Endodermal cell (in vitro differentiated cells): ENCODE results near the gene CDS2. TPM values are rescaled to one million over a fixed set of nuclear protein-coding genes. Genes with fewer than 3 reads are reported as not detected.

Experiments
- DNase-seq: peaks from one replicate; pipeline ENCODE4 v3.0.0-alpha.2; 2017
- H3K27ac ChIP-seq: 2 replicates; pipeline ENCODE4 v1.5.1; 2013; ENCODE audit warnings: mild to moderate bottlenecking, low read depth, low read length, moderate library complexity
- H3K27me3 ChIP-seq: 2 replicates; pipeline ENCODE4 v1.6.1; 2013; ENCODE audit warnings: mild to moderate bottlenecking, low read length, moderate library complexity; ENCODE audit not compliant: insufficient read depth, control insufficient read depth, poor library complexity, severe bottlenecking
- H3K36me3 ChIP-seq: 2 replicates; pipeline ENCODE4 v1.7.0; 2013; ENCODE audit warnings: mild to moderate bottlenecking, low read length, moderate library complexity; ENCODE audit not compliant: control insufficient read depth, insufficient read depth
- H3K4me1 ChIP-seq: one replicate; pipeline ENCODE4 v1.7.0; 2013; ENCODE audit warnings: low read length; ENCODE audit not compliant: control insufficient read depth, insufficient read depth
- H3K4me3 ChIP-seq: 2 replicates; pipeline ENCODE4 v1.5.1; 2013; ENCODE audit warnings: mild to moderate bottlenecking, low read length, moderate library complexity
- H3K9ac ChIP-seq: 2 replicates; pipeline ENCODE4 v1.6.1; 2013; ENCODE audit warnings: mild to moderate bottlenecking, low read length, moderate library complexity; ENCODE audit not compliant: poor library complexity, severe bottlenecking; ENCODE audit errors: extremely low read depth
- H3K9me3 ChIP-seq: 2 replicates; pipeline ENCODE4 v1.6.1; 2013; ENCODE audit warnings: mild to moderate bottlenecking, low read length, moderate library complexity; ENCODE audit not compliant: control insufficient read depth
- H3K27ac Mint-ChIP-seq: 2 replicates; pipeline ENCODE4 v1.8.0; 2020; ENCODE audit warnings: mixed read lengths
- H3K27me3 Mint-ChIP-seq: 2 replicates; pipeline ENCODE4 v1.8.0; 2021; ENCODE audit warnings: mild to moderate bottlenecking, mixed read lengths; ENCODE audit not compliant: insufficient read depth
- H3K36me3 Mint-ChIP-seq: 2 replicates; pipeline ENCODE4 v1.8.0; 2020; ENCODE audit warnings: low read depth, mixed read lengths
- H3K4me1 Mint-ChIP-seq: 2 replicates; pipeline ENCODE4 v1.8.0; 2020; ENCODE audit warnings: mixed read lengths
- H3K4me3 Mint-ChIP-seq: 2 replicates; pipeline ENCODE4 v1.8.0; 2020; ENCODE audit warnings: mild to moderate bottlenecking, moderate library complexity, mixed read lengths
- H3K9me3 Mint-ChIP-seq: 2 replicates; pipeline ENCODE4 v1.8.0; 2020; ENCODE audit warnings: mild to moderate bottlenecking, mixed read lengths
- WGBS, 2 experiments: methylation state at CpG; one replicate each; pipeline versions ENCODE4 v1.1.5 to v1.1.7; 2013; ENCODE audit warnings: missing lambda C conversion rate in 2 of 2, mixed read lengths in 1 of 2; ENCODE audit not compliant: insufficient coverage in 1 of 2, insufficient read length in 1 of 2; 5-methylcytosine and 5-hydroxymethylcytosine counted together
- total RNA-seq, 2 donors: library from RNA; stranded (reverse); fragmentation: NEBNext Ultra II Directional in 1 of 2; extraction: Animal tissue kit (Norgen Biotek cat#: 25700) in 1 of 2; gene quantifications; 2 replicates in 1 of 2; 3 replicates in 1 of 2; pipeline ENCODE4 v1.2.1, GENCODE V29; 2021
- TF ChIP-seq, protein P1 (sequence below): fragments of 200-600 bp; sonication (generic); conservative IDR thresholded peaks from 2 replicates; pipeline ENCODE4 v1.5.0; 2021; ENCODE audit warnings: antibody characterized with exemption, mild to moderate bottlenecking

CDS2 gene
- total RNA-seq, 2 donors from 2014 or later = 66.8 to 77.1 TPM

GRCh38 chr20:5090191-5090590 is 36.6 kb upstream of the CDS2 start:
- TF ChIP-seq, protein P1, sequence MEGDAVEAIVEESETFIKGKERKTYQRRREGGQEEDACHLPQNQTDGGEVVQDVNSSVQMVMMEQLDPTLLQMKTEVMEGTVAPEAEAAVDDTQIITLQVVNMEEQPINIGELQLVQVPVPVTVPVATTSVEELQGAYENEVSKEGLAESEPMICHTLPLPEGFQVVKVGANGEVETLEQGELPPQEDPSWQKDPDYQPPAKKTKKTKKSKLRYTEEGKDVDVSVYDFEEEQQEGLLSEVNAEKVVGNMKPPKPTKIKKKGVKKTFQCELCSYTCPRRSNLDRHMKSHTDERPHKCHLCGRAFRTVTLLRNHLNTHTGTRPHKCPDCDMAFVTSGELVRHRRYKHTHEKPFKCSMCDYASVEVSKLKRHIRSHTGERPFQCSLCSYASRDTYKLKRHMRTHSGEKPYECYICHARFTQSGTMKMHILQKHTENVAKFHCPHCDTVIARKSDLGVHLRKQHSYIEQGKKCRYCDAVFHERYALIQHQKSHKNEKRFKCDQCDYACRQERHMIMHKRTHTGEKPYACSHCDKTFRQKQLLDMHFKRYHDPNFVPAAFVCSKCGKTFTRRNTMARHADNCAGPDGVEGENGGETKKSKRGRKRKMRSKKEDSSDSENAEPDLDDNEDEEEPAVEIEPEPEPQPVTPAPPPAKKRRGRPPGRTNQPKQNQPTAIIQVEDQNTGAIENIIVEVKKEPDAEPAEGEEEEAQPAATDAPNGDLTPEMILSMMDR = no peak
- Histone ChIP-seq H3K9me3 (no peaks in the 10 kb centered on the region), H3K4me1 (no peaks in the 10 kb centered on the region), H3K27me3 (no peaks in the 10 kb centered on the region), H3K4me3 (no peak overlapping the region), H3K27ac (peak overlapping the region; percentile 36), H3K36me3 (no peaks in the 10 kb centered on the region), H3K9ac (no peak overlapping the region)
- H3K9me3 Mint-ChIP-seq = no peaks in the 10 kb centered on the region
- H3K4me3 Mint-ChIP-seq = no peak overlapping the region
- H3K27ac Mint-ChIP-seq = no peak overlapping the region
- whole genome bisulfite sequencing, 2 experiments = 56 to 67% methylated on average over 3 to 4 of the region's 4 CpGs
- no peak for DNase-seq
- peaks cover 4% of the 10 kb centered on the region for H3K4me1 Mint-ChIP-seq
- peaks cover 8% of the 10 kb centered on the region for H3K36me3 Mint-ChIP-seq
- H3K27me3 Mint-ChIP-seq = no peaks in the 10 kb centered on the region

- Mint-ChIP-seq H3K27me3 (no peaks in the 10 kb centered on the region), H3K4me3 (no peak overlapping the region), H3K36me3 (peaks cover 11% of the 10 kb centered on the region), H3K9me3 (no peaks in the 10 kb centered on the region), H3K27ac (peak overlapping the region; percentile 7), H3K4me1 (peaks cover 4% of the 10 kb centered on the region)
- no peaks in the 10 kb centered on the region for H3K27me3 ChIP-seq
- H3K4me1 ChIP-seq = no peaks in the 10 kb centered on the region
- TF ChIP-seq, protein P1 = no peak
- no peak for DNase-seq
- peaks cover 9% of the 10 kb centered on the region for H3K36me3 ChIP-seq
- H3K9ac ChIP-seq = no peak overlapping the region
- H3K4me3 ChIP-seq = no peak overlapping the region
- WGBS, 2 experiments = 77 to 92% methylated on average over 5 to 6 of the region's 6 CpGs
- H3K9me3 ChIP-seq = no peaks in the 10 kb centered on the region
- no peak overlapping the region for H3K27ac ChIP-seq
Observed at GRCh38 chr20:5091902-5092301, 34.9 kb upstream of the CDS2 start.

DNA sequence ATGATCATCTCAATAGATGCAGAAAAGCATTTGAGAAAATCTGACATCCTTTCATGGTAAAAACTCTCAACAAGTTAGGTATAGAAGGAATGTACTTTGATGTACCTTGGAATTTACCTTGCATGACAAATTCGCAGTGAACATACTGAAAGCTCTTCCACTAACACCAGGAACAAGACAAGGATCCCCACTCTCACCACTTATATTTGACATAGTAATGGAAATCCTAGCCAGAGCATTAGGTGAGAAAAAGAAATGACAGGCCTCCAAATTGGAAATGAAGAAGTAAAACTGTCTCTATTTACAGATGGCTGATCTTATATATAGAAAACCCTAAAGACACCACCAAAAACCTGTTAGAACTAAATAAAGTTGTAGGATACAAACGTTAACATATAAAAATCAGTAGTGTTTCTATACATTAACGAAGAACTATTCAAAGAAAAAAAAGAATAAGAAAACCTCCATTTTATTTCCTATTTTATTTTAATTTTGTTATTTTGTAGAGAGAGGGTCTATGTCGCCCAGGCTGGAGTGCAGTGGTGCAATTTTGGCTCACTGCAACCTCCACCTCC is 34.0 kb upstream of the CDS2 start:
- DNase-seq = no peak
- H3K27ac ChIP-seq = no peak overlapping the region
- Mint-ChIP-seq H3K27ac (no peak overlapping the region), H3K27me3 (no peaks in the 10 kb centered on the region), H3K4me3 (no peak overlapping the region), H3K4me1 (peaks cover 4% of the 10 kb centered on the region), H3K9me3 (no peaks in the 10 kb centered on the region), H3K36me3 (peaks cover 16% of the 10 kb centered on the region)
- no peaks in the 10 kb centered on the region for H3K9me3 ChIP-seq
- WGBS, 2 experiments = 86% methylated on average over 1 of the region's 4 CpGs; no CpG with 5 or more reads in 1 of the 2 experiments
- peaks cover 14% of the 10 kb centered on the region for H3K36me3 ChIP-seq
- no peak overlapping the region for H3K4me3 ChIP-seq
- no peak overlapping the region for H3K9ac ChIP-seq
- no peaks in the 10 kb centered on the region for H3K27me3 ChIP-seq
- TF ChIP-seq, protein P1 = no peak
- no peaks in the 10 kb centered on the region for H3K4me1 ChIP-seq
